IMR-90 (cell line): ENCODE measurements around the gene RPP25.

Source experiments
- CHD1 ChIP-seq: IDR thresholded peaks from 2 replicates; pipeline ENCODE4 v1.6.1; 2012; ENCODE audit warnings: low read depth, low read length, improper control_type of control experiment
- CTCF ChIP-seq: conservative IDR thresholded peaks from 2 replicates; pipeline ENCODE4 v1.5.1; 2012; ENCODE audit warnings: mild to moderate bottlenecking, low read depth, low read length, improper control_type of control experiment
- MAFK ChIP-seq: IDR thresholded peaks from 2 replicates; pipeline ENCODE4 v1.6.1; 2012; ENCODE audit warnings: low read depth, low read length, improper control_type of control experiment
- MXI1 ChIP-seq: IDR thresholded peaks from 2 replicates; pipeline ENCODE4 v1.6.1; 2012; ENCODE audit warnings: low read depth, mild to moderate bottlenecking, low read length, moderate library complexity, borderline replicate concordance
- POLR2A ChIP-seq: IDR thresholded peaks from 2 replicates; pipeline ENCODE4 v1.6.1; 2012; ENCODE audit warnings: mild to moderate bottlenecking, low read depth, low read length

- TF ChIP-seq POLR2A (no peak), CTCF (no peak), MXI1 (no peak), CHD1 (no peak), MAFK (no peak)
Measured at GRCh38 chr15:74933573-74933972, 23.0 kb downstream of the RPP25 start.
